Lower leg skin (tissue), 3 donors: ENCODE results near the gene ZNF287.

Source experiments
- CTCF ChIP-seq, 3 donors: fragments of 450-650 bp; IDR thresholded peaks; one replicate each; pipeline ENCODE4 v1.5.1; 2016; ENCODE audit warnings: antibody characterized with exemption in 3 of 3, mild to moderate bottlenecking in 3 of 3, moderate library complexity in 2 of 3
- POLR2A ChIP-seq, 2 donors: fragments of 450-650 bp; IDR thresholded peaks; one replicate each; pipeline ENCODE4 v1.6.1; 2016 to 2017; ENCODE audit warnings: antibody characterized with exemption in 2 of 2, mild to moderate bottlenecking in 1 of 2, moderate library complexity in 1 of 2

GRCh38 chr17:16513873-16514272 is 55.1 kb downstream of the ZNF287 start:
- TF ChIP-seq CTCF (IDR thresholded peaks at IDR 0.05): no peak
- TF ChIP-seq POLR2A (IDR thresholded peaks at IDR 0.05): no peak
